ENCODE data around the gene PTPRC.

- TF ChIP-seq ZNF384 (IDR thresholded peaks at IDR 0.05) (no peak), BHLHE40 (IDR thresholded peaks at IDR 0.05; ENCODE audit: borderline replicate concordance) (no peak)
Observed at GRCh38 chr1:198599749-198600148, 39.1 kb upstream of the PTPRC start.

Data from HEK293T (cell line).